IPS DF 4.7 (cell line): Measurements from ENCODE around the gene SPATA6L.
"Not testable (repeated sequence)": the region's sequence is repeated elsewhere in the genome, so short reads cannot be mapped to it uniquely, and the experiment has no call there.

ENCODE experiments used
- DNase-seq: peaks from one replicate; pipeline ENCODE4 v3.0.0-alpha.2; 2013; ENCODE audit warnings: low spot score; ENCODE audit errors: extremely low read depth

SPATA6L gene

GRCh38 chr9:4678679-4679267 is 12.5 kb upstream of the SPATA6L start:
- DNase-seq: no peak

DNA sequence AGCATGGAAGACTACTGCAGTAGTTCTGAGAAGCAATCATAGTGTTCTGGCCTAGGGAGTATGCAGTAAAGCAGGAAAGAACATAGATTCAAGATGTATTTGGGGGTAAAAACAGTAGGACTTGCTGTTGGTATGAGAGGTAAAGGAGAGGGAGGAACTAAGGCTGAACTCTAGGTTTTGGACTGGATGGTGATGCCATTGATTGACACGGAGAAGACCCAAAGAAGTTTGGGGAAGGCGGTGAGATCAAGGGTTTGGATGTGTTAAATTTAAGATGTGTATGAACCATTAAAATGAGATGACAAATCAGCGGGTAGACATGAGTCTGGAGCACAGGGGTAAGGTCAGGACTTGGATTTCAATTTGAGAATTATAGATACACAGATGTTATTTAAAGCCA is 11.1 kb upstream of the SPATA6L start:
- no peak for DNase-seq

GRCh38 chr9:4674783-4675182 is 8.5 kb upstream of the SPATA6L start:
- no peak for DNase-seq

DNA sequence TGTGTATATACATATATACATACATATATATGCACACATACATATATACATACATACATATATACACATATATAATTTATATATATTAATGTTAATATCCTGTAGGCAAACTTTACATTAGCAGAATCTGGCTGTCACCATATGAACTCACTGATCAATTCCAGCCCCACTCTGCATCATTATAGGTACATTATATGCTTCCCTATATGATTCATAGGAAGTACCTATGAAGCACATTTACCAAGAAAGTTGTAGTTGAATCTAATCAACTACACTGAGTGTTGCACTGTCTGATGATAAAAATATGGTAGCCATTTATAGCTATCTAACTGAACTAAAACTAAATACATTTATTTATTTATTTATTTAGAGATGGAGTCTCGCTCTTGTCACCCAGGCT is 5.5 kb upstream of the SPATA6L start:
- no peak for DNase-seq

DNA sequence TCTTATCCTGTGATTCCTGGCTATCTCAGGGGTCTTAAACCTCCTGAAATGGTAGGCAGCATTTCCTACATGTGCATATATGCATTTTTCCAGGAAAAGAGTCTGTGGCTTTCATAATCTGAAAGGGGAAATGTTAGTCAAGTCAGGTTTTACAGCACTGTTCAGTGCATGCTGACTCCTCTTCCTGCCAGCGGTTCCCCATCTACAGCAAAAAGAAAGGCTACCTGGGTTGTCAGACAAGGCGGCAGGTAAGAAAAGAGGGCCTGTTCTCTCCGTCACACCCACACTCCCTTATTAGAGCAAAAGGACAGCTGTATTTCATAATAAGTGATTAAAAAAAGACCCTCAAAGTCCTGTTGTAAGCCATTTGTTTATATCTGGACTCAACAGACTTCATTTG is 4.3 kb upstream of the SPATA6L start:
- DNase-seq: no peak

DNA sequence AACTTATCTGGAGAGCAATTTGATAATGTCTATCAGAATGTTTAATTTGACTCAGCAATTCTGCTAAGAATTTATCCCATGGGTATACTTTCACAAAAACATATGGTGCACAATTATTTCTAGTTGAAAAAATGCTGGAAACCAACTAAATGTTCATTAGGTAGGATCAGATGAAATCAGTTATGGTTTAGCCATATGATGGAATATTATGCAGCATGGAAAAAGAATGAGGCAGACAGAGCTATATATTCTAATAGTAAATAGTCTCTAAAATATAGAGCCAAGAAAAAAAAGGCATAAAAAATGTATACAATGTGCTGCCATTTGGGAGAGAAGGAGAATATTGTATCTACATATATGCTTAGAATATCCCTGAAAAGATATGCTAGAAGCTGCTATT is 3.6 kb upstream of the SPATA6L start:
- no peak for DNase-seq

GRCh38 chr9:4668604-4669003 is 2.3 kb upstream of the SPATA6L start:
- no peak for DNase-seq

GRCh38 chr9:4667681-4668080 is 1.4 kb upstream of the SPATA6L start:
- no peak for DNase-seq

- no peak for DNase-seq
These were observed 923 bp downstream of the SPATA6L start for GRCh38 chr9:4665357-4665756.

- no peak for DNase-seq
These were observed 2.3 kb downstream of the SPATA6L start for GRCh38 chr9:4663956-4664355.

GRCh38 chr9:4662989-4663792 is 3.1 kb downstream of the SPATA6L start:
- DNase-seq: no peak

- peak; percentile 81 for DNase-seq
These were observed 3.9 kb downstream of the SPATA6L start, which contains the start of gene PLPP6 for GRCh38 chr9:4662108-4662988. PLPP6 (plus strand) TSS chr9:4662294; CDS start chr9:4662376, 82 bp downstream.

DNA sequence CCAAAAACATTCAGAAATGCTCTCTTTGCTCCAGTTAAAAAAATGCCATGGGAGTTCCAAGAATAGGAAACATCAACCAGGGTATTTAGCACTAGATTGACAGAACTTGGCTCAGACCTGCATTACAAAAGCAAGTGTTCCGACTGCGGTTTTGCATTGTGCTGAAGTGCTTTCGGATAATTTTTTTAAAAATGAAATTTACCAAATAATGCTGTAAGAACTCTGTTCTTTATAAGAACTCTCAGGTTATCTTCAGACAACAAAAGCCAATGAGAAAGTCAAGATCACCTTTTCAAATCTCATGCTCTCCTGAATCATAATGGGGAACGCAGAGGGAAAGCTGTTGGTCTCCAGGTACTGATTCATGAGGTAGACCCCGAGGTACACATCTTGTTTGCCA is 4.7 kb downstream of the SPATA6L start:
- no peak for DNase-seq

- no peak for DNase-seq
These were observed 5.1 kb downstream of the SPATA6L start for GRCh38 chr9:4661165-4661564.

GRCh38 chr9:4660665-4661064 is 5.6 kb downstream of the SPATA6L start:
- DNase-seq: not testable (repeated sequence)

DNA sequence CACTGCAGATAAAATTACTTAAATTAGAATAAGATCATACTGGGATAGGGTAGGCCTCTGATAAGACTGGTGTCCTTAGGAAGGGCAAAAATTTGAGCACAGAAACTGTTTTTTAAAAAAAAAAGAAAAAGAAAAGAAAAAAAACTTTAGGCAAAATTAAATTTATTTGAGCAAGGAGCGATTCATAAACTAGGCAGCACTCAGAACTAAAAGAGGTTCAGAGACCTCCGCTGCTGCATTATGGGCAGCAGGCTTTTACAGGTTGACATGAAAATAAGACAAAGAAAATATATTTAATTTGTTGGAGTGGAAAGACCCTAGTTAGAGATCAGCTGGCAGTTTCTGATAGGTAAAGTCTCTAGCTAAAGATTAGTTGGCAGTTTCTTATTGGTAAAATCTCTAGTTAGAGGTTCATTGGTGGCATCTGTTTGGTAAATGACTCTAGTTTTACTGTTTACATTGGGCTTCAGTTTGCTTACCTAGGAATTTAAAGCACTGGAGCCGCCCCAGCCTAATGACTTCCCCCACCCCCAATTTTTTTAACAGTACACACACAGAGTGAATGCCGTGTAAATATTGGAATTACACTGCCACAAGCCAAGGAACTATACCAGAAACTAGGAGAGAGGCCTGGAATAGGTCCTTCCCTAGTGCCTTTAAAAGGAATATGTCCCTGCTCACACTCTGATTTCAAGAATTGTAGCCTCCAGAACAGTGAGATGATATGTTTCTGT is 8.7 kb downstream of the SPATA6L start:
- DNase-seq: no peak

GRCh38 chr9:4656621-4657020 is 9.7 kb downstream of the SPATA6L start:
- DNase-seq: no peak

GRCh38 chr9:4656196-4656595 is 10.1 kb downstream of the SPATA6L start:
- DNase-seq: not testable (repeated sequence)

DNA sequence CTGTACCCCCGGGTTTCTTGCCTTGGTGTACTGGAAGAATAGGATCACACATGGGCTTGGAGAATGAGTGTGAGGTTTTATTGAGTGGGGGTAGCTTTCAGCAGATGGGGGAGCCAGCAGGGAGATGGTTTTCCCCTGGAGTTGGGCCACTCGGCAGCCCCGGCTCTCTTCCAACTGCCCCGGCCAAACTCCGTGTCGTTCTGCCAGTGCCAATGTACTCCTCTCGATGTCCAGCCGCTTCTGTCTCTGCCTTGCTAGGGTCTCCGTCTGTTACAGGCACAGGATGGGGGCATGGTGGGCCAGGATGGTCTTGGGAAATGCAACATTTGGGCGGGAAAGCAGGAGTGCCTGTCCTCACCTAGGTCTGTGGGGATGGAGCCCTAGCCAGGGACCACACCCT is 11.7 kb downstream of the SPATA6L start:
- DNase-seq: no peak

GRCh38 chr9:4654084-4654483 is 12.2 kb downstream of the SPATA6L start:
- DNase-seq: no peak

- DNase-seq: no peak
These were observed 23.9 kb downstream of the SPATA6L start for GRCh38 chr9:4642351-4642750.
